ENCODE results near the gene ITGA3.

Gene ITGA3

DNA sequence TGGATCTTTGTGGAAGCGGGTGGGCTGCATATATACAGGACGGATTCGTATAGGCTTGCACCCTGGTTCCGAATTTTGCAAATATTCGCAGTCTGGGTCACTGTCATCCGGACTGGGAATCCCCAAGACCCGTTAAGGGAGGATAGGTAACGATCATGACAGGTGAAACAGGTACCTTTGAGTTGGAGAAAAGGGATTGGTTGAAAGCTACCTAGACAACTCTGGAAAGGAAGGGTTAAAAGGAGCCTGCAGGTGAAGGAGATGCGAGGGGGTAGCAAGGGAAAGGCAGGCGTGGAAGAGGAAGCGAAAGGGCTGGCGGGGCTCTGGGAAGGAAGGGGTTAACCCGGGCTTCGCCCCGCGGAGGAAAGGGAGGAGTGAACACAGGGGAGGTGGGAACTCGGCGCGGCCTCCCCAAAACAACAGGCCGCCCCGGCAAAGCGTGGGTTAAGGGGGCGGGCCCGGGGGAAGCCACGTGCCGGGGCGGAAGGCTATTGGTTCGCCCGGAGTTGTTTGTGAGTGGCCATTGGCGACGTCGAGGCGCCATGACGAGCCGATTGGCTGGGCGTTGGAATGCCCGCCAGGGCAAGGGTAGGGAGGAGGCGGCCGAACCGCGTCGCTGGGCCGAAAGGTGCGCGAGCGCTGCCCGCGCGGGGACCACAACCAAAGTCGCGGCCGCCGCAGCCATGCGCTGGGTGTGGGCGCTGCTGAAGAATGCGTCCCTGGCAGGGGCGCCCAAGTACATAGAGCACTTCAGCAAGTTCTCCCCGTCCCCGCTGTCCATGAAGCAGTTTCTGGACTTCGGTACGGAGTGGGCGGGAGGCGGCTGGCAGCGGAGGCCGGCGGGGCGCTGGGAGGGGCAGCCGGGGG, 39.1 kb downstream of the ITGA3 start, which contains the start of gene PDK2:
PDK2 (plus strand) TSS at position 599 of the 867 bp plus-strand sequence; CDS start at position 684, 85 bp downstream.
- DNase-seq (ENCODE audit: low spot score): peak; percentile 80

DNA sequence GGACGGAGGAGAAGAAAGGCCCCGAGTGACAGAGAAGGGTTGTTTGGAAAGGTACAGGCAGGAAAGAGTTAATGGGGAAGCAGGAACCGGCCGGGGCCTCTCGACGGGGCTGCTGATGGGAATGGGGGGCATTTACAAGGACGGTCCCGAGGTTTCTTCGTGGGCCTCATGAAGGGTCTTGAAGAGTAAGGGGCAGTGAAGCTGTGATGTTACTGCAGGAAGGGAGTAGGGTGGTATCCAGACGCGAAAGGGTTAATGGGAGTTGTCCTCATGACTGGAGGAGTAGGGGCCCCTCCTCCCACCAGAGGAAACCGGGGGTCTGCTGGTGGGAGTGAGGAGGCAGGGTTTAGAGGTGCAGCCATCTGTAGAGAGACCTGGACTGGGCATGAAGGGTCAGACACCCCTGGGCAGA, 39.7 kb downstream of the ITGA3 start:
- DNase-seq (ENCODE audit: low spot score): no peak

GRCh38 chr17:50096092-50096491, 40.2 kb downstream of the ITGA3 start:
- DNase-seq (ENCODE audit: low spot score): no peak

DNA sequence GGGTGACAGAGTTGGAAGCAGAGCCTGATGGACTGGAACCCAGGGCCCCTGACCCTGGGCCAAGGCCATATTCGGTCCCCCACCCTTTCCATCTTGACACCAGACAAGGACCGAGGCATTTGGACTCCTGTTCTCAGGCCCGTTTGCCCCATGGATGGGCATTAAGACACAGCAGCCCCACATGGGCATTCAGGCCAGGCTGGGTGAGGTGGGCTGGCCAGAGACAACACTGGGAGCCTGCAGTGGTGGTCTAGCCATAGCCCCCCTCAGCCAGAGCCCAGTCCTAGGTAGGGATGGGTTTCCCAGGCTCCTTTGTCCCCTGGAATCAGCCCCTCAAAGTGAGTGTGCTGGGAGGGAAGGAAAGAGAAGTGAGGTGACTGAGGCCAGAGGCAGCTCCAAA, 40.8 kb downstream of the ITGA3 start:
- DNase-seq (ENCODE audit: low spot score): no peak

DNA sequence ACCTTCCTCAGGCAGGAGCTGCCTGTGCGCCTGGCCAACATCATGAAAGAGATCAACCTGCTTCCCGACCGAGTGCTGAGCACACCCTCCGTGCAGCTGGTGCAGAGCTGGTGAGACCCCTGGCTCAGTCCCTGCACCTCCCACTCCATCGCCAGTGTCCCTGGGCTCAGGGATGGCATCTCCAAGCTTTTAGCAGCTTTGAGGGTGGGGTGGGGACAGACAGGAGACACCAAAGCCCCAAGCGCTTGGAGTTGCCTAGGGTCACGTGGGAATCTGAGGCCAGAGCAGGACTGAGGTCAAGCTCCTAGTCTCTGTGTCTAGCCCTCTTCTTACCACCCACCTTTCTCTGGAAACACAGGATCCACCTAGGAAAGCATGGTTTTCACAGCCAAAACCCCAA, 41.5 kb downstream of the ITGA3 start:
- no peak for DNase-seq (ENCODE audit: low spot score)

GRCh38 chr17:50097926-50098325, 42.0 kb downstream of the ITGA3 start:
- DNase-seq (ENCODE audit: low spot score): no peak

GRCh38 chr17:50098583-50098982, 42.7 kb downstream of the ITGA3 start:
- no peak for DNase-seq (ENCODE audit: low spot score)

GRCh38 chr17:50099003-50099402, 43.1 kb downstream of the ITGA3 start:
- no peak for DNase-seq (ENCODE audit: low spot score)

GRCh38 chr17:50100480-50100883, 44.6 kb downstream of the ITGA3 start:
- no peak for DNase-seq (ENCODE audit: low spot score)

- no peak for DNase-seq (ENCODE audit: low spot score)
Measured at GRCh38 chr17:50100921-50101345, 45.0 kb downstream of the ITGA3 start.

- DNase-seq (ENCODE audit: low spot score): no peak
Measured at GRCh38 chr17:50101346-50102163, 45.6 kb downstream of the ITGA3 start.

- no peak for DNase-seq (ENCODE audit: low spot score)
Measured at GRCh38 chr17:50102164-50102991, 46.5 kb downstream of the ITGA3 start.

DNA sequence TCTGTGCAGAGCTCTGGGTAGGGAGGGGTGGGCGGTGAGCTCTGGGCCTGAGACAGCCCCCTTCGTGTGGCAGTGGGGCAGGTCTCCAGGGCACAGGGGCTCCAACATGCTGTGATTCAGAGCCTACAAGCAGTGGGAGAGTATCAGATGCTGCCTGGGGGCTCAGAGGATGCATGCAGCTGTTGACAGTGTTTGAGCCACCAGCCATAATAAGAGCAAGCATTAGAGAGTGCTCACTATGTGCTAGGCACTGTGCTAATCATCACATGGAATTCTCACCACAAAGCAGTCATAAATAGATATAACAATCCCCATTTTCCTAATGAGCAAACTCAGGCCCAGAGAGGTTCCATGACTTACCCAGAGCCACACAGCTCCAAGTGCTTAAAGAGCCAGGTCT, 47.3 kb downstream of the ITGA3 start:
- DNase-seq (ENCODE audit: low spot score): no peak

DNA sequence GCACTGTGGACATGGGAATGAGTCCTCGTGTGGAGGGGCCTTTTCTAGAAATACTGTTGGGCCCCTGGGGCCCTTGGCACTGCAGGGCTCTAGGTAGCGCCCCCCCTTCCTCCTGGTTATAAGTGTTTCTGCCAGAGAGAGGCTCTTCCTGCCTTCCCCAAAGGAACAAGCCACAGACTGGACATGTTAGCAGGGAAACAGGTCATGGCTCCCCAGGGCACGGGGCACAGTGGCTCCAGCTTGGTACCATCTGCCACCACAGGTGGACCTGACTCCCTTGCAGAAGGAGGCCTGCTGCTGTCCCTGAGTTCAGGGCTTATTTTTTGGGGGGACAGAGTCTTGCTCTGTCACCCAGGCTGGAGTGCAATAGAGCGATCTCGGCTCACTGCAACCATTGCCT, 48.0 kb downstream of the ITGA3 start:
- DNase-seq (ENCODE audit: low spot score): no peak

GRCh38 chr17:50105811-50106210, 49.9 kb downstream of the ITGA3 start:
- no peak for DNase-seq (ENCODE audit: low spot score)

- DNase-seq (ENCODE audit: low spot score): no peak
Measured at GRCh38 chr17:50106393-50107131, 50.7 kb downstream of the ITGA3 start.

DNA sequence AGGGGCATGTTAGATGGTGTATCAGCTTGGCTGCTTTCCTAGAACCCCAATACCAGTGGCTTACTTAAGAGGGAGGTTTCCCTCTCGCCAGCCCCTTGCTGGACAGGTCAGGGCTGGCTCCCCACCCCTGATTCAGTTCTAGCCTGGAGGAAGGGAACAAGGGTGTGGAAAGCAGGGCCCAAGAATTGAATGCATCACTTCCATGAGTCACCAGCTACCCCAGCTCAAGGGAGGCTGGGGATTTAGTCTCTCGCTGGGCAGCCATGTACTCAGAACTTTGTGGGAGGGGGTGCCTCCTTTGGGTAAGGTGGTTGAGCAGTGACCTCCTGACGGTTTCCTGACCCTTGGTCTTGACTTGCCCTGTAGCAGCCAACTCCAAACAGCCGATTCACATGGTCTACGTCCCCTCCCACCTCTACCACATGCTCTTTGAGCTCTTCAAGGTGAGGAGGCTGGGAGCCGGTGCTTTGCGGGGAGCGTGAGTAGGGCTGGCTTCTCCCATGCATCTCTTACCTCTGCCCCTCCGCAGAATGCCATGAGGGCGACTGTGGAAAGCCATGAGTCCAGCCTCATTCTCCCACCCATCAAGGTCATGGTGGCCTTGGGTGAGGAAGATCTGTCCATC, 52.0 kb downstream of the ITGA3 start:
- no peak for DNase-seq (ENCODE audit: low spot score)

DNA sequence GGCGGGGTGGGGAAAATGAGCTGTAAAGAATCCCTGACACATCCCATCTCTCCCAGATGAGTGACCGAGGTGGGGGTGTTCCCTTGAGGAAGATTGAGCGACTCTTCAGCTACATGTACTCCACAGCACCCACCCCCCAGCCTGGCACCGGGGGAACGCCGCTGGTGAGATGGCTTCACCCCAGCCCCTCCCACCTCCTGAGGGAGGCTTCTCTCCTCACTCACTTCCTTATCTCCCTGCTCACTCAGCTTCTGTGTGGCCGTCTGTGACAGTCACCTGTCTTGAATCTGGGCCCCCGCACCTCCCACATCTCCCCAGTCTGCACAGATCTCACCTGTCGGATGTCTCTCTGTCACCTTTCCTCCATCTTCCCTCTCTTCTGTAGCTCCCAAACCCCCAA, 52.6 kb downstream of the ITGA3 start:
- DNase-seq (ENCODE audit: low spot score): no peak

- DNase-seq (ENCODE audit: low spot score): no peak
Measured at GRCh38 chr17:50109207-50109606, 53.3 kb downstream of the ITGA3 start.

DNA sequence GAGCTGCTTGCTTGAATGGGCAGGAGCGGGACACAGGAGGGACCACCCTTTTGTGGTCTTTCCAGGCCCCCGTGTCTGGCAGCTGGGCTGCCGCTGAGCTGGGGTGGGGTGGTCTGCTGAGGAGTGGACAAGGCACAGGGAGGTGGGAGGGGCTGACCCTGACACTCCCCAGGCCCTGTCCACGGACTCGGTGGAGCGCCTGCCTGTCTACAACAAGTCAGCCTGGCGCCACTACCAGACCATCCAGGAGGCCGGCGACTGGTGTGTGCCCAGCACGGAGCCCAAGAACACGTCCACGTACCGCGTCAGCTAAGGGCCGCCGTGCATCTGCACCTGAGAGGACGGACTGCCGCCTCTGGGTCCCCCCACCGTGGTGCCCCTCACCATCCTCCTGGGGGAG, 53.9 kb downstream of the ITGA3 start:
- DNase-seq (ENCODE audit: low spot score): no peak
